ENCODE data around the gene GPR137C. TPM values are rescaled to one million over a fixed set of nuclear protein-coding genes. Genes with fewer than 3 reads are reported as not detected.

The GPR137C gene
- total RNA-seq: under 1 TPM; 0.18 to 0.51 (median 0.20) TPM
- long read RNA-seq: 0 reads

GRCh38 chr14:52552063-52552988 is at the start of gene GPR137C, which contains the start of gene TXNDC16:
Gene GPR137C, plus strand, starts transcription at chr14:52552836. Its CDS starts 312 bp downstream, at chr14:52553148.
Gene TXNDC16, minus strand, starts transcription at chr14:52552505. Its CDS starts 8,948 bp downstream, at chr14:52543557.
- ATAC-seq: peak; percentile 95 to 98 (median 96)
- TF ChIP-seq POLR2A (IDR thresholded peaks at IDR 0.05) (peak; percentile 97), CTCF (IDR thresholded peaks at IDR 0.05) (no peak)
- Histone ChIP-seq H3K4me3 (peak within 1 kb of the TSS; percentile 67 to 80 (median 70)), H3K4me1 (peaks cover 0 to 8% (median 0%) of the 10 kb centered on the region in 4 donors), H3K36me3 (no peaks in the 10 kb centered on the region), H3K9me3 (no peaks in the 10 kb centered on the region), H3K27me3 (no peaks in the 10 kb centered on the region), H3K27ac (peak within 1 kb of the TSS; percentile 74 to 86 (median 85))
- peak; percentile 100 for DNase-seq
- intact Hi-C loops (cut with DNase I): no loop called here
- WGBS (ENCODE audit: insufficient coverage, low coverage, low lambda C conversion rate, missing lambda C conversion rate): 0% methylated on average over 29 of the region's 81 CpGs

GRCh38 chr14:52513249-52513648 is 39.4 kb upstream of the GPR137C start:
- TF ChIP-seq CTCF (IDR thresholded peaks at IDR 0.05) (no peak), POLR2A (IDR thresholded peaks at IDR 0.05) (no peak)
- Histone ChIP-seq H3K4me1 (no peaks in the 10 kb centered on the region), H3K27me3 (no peaks in the 10 kb centered on the region), H3K9me3 (no peaks in the 10 kb centered on the region), H3K36me3 (no peaks in the 10 kb centered on the region), H3K27ac (no peak overlapping the region), H3K4me3 (no peak overlapping the region)
- ATAC-seq: no peak
- intact Hi-C loops (cut with DNase I): no loop called here
- no peak for DNase-seq
- WGBS (ENCODE audit: insufficient coverage, low coverage, low lambda C conversion rate, missing lambda C conversion rate): 100% methylated on average over 1 of the region's 1 CpG

GRCh38 chr14:52514046-52514811 is 38.4 kb upstream of the GPR137C start:
- WGBS (ENCODE audit: insufficient coverage, low coverage, low lambda C conversion rate, missing lambda C conversion rate): 89% methylated on average over 4 of the region's 4 CpGs
- H3K36me3 ChIP-seq: no peaks in the 10 kb centered on the region
- H3K27me3 ChIP-seq: no peaks in the 10 kb centered on the region
- intact Hi-C loops (cut with DNase I): no loop called here
- ATAC-seq (no peak), DNase-seq (no peak)
- no peak overlapping the region for H3K27ac ChIP-seq
- H3K9me3 ChIP-seq: no peaks in the 10 kb centered on the region
- H3K4me1 ChIP-seq: no peaks in the 10 kb centered on the region
- TF ChIP-seq CTCF (IDR thresholded peaks at IDR 0.05) (no peak), POLR2A (IDR thresholded peaks at IDR 0.05) (no peak)
- no peak overlapping the region for H3K4me3 ChIP-seq

- DNase-seq (no peak), ATAC-seq (no peak)
- intact Hi-C loops (cut with DNase I): no loop called here
- Histone ChIP-seq H3K27ac (no peak overlapping the region), H3K27me3 (no peaks in the 10 kb centered on the region), H3K4me3 (no peak overlapping the region), H3K36me3 (no peaks in the 10 kb centered on the region), H3K4me1 (no peaks in the 10 kb centered on the region), H3K9me3 (no peaks in the 10 kb centered on the region)
- WGBS (ENCODE audit: insufficient coverage, low coverage, low lambda C conversion rate, missing lambda C conversion rate): 71% methylated on average over 1 of the region's 1 CpG
- TF ChIP-seq CTCF (IDR thresholded peaks at IDR 0.05): no peak
- TF ChIP-seq POLR2A (IDR thresholded peaks at IDR 0.05): no peak
These were observed 30.6 kb upstream of the GPR137C start for GRCh38 chr14:52522033-52522432.

Measured in right lobe of liver (tissue), 6 donors.